GM12865 (cell line): ENCODE results near the gene ZCCHC24.

Experiments used
- DNase-seq: peaks from one replicate; pipeline ENCODE4 v3.0.0; 2010; ENCODE audit warnings: low read depth
- H3K4me3 ChIP-seq: 2 replicates; pipeline ENCODE4 v1.5.1; 2011; ENCODE audit warnings: mild to moderate bottlenecking, low read depth, low read length, control low read depth
- CTCF ChIP-seq: IDR thresholded peaks from 2 replicates; pipeline ENCODE4 v1.5.1; 2011; ENCODE audit warnings: low read length, control low read depth, low read depth, inconsistent platforms; ENCODE audit not compliant: insufficient read depth; ENCODE audit errors: missing control alignments

The ZCCHC24 gene

GRCh38 chr10:79393924-79394610 is 51.4 kb downstream of the ZCCHC24 start:
- TF ChIP-seq CTCF: no peak
- H3K4me3 ChIP-seq: no peak overlapping the region
- no peak for DNase-seq

- no peak for TF ChIP-seq CTCF
- no peak for DNase-seq
- H3K4me3 ChIP-seq: no peak overlapping the region
These were observed 52.1 kb downstream of the ZCCHC24 start for GRCh38 chr10:79393221-79393923.

DNA sequence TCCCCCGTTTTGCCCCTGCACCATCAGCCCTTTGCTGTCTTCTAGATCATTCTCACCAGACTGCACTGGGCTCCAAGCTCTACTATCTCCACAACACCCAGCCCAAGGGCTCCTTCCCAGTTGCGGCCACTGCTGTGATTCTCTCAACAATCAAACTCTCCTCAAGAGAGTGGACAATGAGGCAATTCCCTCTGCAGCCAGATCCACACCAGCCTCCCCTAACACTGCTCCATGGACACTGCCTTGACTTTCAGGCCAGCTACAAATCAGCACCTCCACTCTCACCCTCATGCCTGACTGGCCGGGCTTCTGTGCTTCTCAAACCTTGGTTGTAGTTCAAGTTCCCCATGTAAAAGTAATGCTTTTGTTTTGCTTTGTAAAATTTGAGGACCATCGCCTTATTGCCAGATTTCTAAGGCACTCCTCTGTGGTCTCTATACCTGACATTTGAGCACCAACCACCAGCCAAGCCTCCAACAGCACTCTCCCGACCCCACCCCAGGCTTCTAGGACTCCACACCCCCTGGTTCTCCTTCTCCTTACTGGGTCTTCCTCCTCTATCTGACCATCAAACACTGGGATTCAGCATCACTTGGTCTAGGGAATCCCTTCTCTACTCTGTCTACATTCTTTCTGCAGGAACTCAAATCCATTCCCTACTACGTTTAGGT is 52.8 kb downstream of the ZCCHC24 start:
- H3K4me3 ChIP-seq: no peak overlapping the region
- DNase-seq: no peak
- no peak for TF ChIP-seq CTCF

- DNase-seq: no peak
- no peak overlapping the region for H3K4me3 ChIP-seq
- no peak for TF ChIP-seq CTCF
These were observed 53.4 kb downstream of the ZCCHC24 start for GRCh38 chr10:79392020-79392398.

- H3K4me3 ChIP-seq: no peak overlapping the region
- no peak for DNase-seq
- TF ChIP-seq CTCF: no peak
These were observed 54.0 kb downstream of the ZCCHC24 start for GRCh38 chr10:79391231-79392019.

DNA sequence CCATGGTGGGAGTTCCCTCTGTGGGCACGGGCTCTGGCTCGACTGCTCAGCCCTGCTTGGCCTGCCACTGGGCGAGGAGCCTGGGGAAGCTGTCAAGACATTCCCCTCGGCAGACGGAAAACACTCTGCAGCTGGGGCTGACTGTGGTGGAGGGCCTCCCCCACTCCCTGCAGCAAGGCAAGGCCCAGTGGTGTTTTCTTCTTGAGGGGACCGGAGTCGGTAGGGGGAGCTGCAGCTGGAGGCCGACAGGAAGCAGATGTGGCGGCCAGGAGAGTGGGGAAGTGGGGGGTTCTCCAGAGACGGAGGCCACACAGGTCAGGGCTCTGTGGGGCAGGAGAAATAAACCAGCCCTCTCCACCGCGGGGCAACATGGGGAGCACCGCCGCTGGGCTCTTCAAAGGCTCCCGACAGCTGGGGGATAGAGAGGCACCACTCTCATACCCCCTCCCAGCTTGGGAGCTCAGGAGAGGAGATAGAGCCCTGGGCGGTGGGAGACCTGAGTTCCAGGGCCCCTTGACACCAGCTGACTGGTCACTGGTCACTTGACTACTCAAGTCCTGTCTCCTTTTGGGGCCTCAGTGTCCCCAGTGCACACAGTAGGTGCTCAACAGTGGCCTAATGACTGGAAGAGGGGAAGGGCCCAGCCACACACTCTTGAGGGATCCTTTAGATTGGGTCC is 54.7 kb downstream of the ZCCHC24 start:
- peak; percentile 43 for DNase-seq
- no peak overlapping the region for H3K4me3 ChIP-seq
- peak; percentile 23 for TF ChIP-seq CTCF
